GM23338 (cell line): Measurements from ENCODE around the gene AHNAK.

Experiments
- CREB1 ChIP-seq: fragments of 250-450 bp; sonication (Bioruptor Pico); IDR thresholded peaks from 2 replicates; pipeline ENCODE4 v1.5.0; 2020; ENCODE audit warnings: low read depth, mild to moderate bottlenecking, moderate library complexity
- CTCF ChIP-seq, 2 experiments: fragments of 200-600 bp in 1 of 2; sonication (generic) in 1 of 2; conservative IDR thresholded peaks; 2 replicates each; pipeline versions ENCODE4 v1.5.1 to v1.6.1; 2016 to 2017; ENCODE audit warnings: antibody characterized with exemption in 2 of 2, low read depth in 2 of 2, mild to moderate bottlenecking in 2 of 2, moderate library complexity in 1 of 2
- ETS1 ChIP-seq: IDR thresholded peaks from 2 replicates; pipeline ENCODE4 v1.6.1; 2016; ENCODE audit warnings: antibody characterized with exemption
- EZH2 ChIP-seq: fragments of 200-600 bp; sonication (generic); IDR thresholded peaks from one replicate; pipeline ENCODE4 v1.8.0; 2017; ENCODE audit warnings: antibody characterized with exemption, mild to moderate bottlenecking, low read depth; ENCODE audit not compliant: unreplicated experiment
- EZH2phosphoT487 ChIP-seq: fragments of 200-600 bp; sonication (generic); IDR thresholded peaks from one replicate; pipeline ENCODE4 v1.8.1; 2018; ENCODE audit warnings: antibody characterized with exemption; ENCODE audit not compliant: unreplicated experiment
- JUNB ChIP-seq: IDR thresholded peaks from one replicate; pipeline ENCODE4 v1.6.1; 2016; ENCODE audit warnings: antibody characterized with exemption; ENCODE audit not compliant: unreplicated experiment
- POLR2AphosphoS5 ChIP-seq: IDR thresholded peaks from 2 replicates; pipeline ENCODE4 v1.6.1; 2016; ENCODE audit warnings: antibody characterized with exemption, low read depth
- REST ChIP-seq: IDR thresholded peaks from one replicate; pipeline ENCODE4 v1.6.1; 2018; ENCODE audit warnings: antibody characterized with exemption; ENCODE audit not compliant: unreplicated experiment
- STAT1 ChIP-seq: IDR thresholded peaks from one replicate; pipeline ENCODE4 v1.6.1; 2016; ENCODE audit warnings: antibody characterized with exemption; ENCODE audit not compliant: unreplicated experiment
- ZNF331 ChIP-seq: fragments of 250-450 bp; sonication (Bioruptor Pico); IDR thresholded peaks from 2 replicates; pipeline ENCODE4 v1.5.0; 2020; ENCODE audit warnings: low read depth, mild to moderate bottlenecking, moderate library complexity
- ZNF462 ChIP-seq: fragments of 250-450 bp; sonication (Bioruptor Pico); IDR thresholded peaks from 2 replicates; pipeline ENCODE4 v1.5.0; 2020; ENCODE audit warnings: mild to moderate bottlenecking, moderate library complexity

- TF ChIP-seq CTCF (conservative IDR thresholded peaks at IDR 0.05; ENCODE audit: low read depth in 2 of 2) (no peak), EZH2 (no peak), EZH2phosphoT487 (no peak), REST (no peak), POLR2AphosphoS5 (no peak), CREB1 (no peak), ZNF462 (CRISPR knock-in tag) (no peak), STAT1 (no peak), ZNF331 (CRISPR knock-in tag) (no peak), JUNB (no peak), ETS1 (no peak)
Observed at GRCh38 chr11:62506413-62507124, 40.0 kb downstream of the AHNAK start.
